HG03095 (cell line): ENCODE measurements around the gene MACROD2.

ENCODE experiments used
- ATAC-seq: cut with Tn5 transposase; IDR thresholded peaks from one replicate; pipeline ENCODE4 v1.9.1; 2021; ENCODE audit warnings: moderate library complexity; ENCODE audit not compliant: unreplicated experiment

The MACROD2 gene

GRCh38 chr20:14698605-14699373, 703.5 kb downstream of the MACROD2 start:
- ATAC-seq: no peak

- no peak for ATAC-seq
Measured at GRCh38 chr20:14700639-14700960, 705.3 kb downstream of the MACROD2 start.

GRCh38 chr20:14701326-14701725, 706.0 kb downstream of the MACROD2 start:
- ATAC-seq: no peak

DNA sequence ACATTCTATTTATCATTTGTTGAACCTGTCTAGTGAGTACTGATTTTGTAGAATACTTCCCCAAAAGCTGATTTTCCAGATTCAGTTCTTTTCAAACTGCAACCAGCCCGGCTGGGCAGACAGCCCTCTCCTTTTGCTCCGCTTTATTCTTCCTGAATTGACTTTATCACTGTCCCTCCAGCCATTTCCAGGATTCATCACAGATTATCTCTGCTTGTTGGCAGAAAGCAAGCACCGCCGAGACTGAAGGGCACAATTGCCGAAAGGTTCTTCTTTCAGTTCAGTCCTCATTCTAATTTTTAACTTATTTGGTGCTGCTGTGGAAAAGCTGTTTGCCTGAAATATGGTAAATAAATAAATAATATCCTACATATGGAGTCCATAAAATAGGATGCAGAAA, 711.2 kb downstream of the MACROD2 start:
- ATAC-seq: no peak

DNA sequence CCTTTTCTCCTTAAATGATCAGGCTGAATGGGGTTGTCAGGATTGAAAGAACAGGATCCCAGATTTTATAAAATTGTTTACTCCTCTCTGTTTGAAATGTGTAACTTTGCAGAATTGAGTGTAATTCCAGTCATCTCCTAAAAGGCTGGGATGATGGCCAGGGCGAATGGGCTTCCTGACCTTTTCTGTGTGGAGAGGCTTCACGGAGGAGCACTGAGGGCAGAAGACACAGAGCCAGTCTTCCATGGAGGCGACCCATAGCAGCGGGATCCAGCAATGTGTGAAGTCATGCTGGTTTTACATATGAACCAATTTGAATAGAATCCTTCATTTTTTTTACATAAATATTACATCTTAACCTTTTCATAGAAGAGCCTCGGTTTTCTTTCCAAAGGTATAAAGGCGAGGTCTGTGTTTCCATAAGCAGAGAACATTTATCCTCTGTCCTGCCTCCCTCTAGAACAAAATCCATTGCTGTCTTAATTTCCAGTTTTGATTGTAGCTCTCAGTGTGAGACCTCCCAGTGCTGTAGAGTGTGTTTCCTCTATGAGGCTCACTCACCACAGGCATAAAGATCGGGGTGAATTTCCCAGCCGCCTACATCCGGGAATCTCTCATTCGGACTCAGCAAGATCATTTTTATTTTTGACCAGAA, 711.8 kb downstream of the MACROD2 start:
- ATAC-seq: no peak

DNA sequence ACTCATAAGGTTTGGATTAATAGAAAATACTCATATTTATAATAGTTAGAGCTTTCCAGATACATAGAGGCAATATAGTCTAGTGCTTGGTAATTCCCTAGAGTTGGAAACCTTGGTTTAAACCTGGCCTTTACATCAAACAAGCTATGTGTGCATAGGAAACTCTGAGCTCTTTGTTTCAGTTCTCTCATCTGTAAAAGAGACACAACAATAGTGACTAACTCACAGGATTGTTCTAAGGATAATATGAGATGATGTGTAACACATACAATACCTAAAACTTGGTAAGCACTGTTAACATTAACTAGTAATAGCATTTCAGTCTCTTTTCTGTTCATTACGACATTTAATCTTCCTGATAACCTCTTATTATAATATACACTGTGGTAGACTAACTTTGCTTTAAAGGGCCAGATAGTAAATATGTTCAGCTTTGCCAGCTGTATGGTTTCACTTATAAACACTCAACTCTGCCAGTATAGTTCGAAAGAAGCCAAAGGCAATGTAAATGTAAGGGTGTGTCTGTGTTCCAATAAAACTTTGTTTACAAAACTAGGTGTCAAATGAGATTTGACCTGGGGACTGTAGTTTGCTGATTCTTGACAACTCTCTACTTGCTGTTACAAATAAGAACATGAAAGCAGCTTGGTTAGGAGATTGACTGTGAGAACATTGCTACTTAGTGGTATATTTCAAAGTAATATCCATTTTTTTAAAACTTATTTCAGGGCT, 712.7 kb downstream of the MACROD2 start:
- no peak for ATAC-seq

- ATAC-seq: no peak
Measured at GRCh38 chr20:14709439-14709838, 714.1 kb downstream of the MACROD2 start.

GRCh38 chr20:14710951-14711350, 715.6 kb downstream of the MACROD2 start:
- ATAC-seq: no peak

DNA sequence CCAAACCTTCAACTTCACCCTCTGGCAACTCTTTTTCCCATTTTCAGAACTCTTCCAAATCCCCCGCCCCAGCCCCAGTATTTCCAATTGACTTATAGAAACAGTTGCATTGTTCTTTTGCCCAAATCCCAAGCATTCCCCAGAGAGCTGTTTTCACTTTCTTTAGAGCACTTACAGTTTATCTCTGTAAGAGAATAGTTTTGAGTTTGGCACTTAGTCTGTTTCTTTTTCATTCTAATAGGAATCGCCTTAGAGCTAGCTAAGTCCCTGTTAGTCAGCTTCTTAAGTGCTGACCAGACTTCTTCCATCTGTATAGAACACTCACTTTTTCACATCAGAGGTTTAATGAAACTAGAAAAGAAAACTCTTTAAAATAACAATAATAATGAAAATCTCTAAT, 716.3 kb downstream of the MACROD2 start:
- ATAC-seq: no peak

DNA sequence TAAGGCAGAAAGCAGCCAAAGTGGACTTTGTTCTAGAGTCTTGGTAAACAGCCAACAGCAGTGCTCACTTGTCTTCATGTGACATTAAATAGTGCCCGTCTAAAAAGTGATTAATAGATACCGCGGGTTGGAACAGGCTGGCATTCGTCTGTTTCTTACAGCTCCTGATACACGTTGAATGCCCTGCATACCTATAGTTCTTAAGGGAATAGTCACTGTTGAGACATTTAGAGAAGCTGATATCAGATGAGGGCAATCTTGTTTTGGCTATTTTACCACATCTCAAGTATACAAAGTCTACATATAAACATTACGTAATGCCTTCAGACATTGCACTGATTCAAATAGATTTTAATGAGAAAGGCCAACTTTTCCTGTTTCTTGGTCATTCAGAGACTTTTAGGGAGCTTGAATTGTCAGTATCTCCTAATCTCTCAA, 717.0 kb downstream of the MACROD2 start:
- no peak for ATAC-seq

DNA sequence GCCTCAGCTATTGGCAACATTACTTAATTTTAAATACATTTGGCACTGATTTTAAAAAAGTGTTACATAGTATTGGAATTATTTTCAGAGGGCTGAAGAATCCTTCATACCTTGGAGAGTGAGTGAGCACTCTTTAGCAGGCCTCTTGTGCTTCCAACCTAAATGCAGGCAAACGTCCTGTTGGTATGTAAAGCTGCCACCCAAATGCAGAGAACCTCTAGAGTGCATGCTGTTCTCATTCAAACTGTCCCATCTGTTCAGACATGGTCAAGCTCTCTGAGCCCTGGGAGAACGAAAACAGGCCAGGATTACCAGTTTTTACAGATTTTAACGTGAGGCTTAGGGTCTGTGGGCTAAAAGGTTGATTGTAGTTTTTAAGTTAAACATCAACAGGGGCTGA, 720.1 kb downstream of the MACROD2 start:
- no peak for ATAC-seq

- no peak for ATAC-seq
Measured at GRCh38 chr20:14716351-14716801, 721.1 kb downstream of the MACROD2 start.

DNA sequence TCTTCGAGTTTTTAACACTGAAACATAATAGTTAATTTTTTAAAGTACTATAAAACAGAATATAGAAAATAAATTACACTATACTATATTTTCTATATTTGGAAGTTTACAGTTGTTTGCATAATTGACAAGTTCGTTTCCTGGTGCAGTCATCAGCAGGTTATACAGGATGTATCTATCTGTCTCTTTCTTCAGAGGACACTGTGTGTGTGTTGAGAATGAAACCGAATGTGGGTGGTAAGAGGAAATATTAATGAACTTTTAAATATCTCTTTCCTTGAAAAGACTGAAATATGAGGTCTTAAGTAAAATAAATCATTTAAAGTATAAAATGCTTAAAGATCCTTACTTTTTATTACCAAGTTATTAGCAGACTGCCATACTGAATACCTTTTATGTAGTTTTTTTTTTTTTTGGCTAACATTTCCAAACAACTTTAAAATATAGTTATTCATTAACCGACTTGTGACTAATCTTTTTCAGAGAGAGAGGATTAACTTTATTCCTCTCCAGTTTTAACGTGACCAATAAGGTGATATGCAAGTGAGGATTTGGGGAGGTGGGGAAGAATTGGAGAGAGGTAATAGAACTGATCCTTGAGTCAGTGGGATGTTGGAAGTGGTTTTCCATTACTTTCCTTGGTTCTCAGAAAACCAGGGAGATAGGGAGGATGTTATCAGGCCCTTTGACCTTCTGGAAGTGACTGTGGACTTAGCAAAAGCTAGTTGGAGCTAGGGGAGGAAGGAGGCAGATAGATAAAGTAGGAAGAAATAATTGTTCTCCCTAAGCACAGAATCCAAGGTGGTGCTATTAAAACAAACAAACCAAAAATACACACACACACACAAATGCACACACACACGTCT, 722.1 kb downstream of the MACROD2 start:
- peak; percentile 69 for ATAC-seq

DNA sequence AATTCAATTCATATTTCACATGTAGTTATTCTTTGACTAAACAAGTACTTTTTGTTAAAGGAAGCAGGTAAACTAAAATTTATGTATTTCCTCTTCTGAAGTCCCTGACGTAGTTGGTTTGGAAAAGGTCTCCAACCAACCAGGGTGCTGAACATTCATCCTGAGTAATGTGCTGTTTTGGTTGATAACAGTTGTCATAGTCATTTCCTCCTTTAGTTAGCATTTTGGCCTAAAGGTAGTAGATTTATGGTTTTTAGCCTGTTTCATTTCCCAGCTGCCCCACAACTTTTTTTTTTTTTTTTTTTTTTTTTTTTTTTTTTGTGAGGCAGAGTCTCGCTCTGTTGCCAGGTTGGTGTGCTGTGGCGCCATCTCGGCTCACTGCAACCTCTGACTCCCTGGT, 724.9 kb downstream of the MACROD2 start:
- no peak for ATAC-seq

GRCh38 chr20:14721926-14722452, 726.7 kb downstream of the MACROD2 start:
- no peak for ATAC-seq

GRCh38 chr20:14723614-14724013, 728.3 kb downstream of the MACROD2 start:
- no peak for ATAC-seq

DNA sequence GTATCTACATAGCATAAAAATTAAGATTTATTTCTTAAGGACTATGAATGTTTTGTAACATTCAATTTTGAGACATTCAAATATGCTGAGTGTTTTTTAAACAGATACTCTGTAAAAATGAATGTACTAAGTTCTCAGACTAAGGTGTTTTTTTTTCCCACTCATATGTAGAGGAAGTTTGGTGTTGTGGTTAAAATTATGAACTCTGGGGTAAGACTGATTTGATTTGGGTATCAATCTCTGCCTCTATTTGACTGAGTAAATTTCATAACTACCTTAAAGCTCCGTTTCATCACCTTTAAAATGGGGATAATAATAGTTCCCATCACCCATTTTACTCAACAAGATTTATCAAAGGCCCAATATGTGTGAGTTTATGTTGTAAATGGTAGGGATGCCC, 728.7 kb downstream of the MACROD2 start:
- no peak for ATAC-seq

DNA sequence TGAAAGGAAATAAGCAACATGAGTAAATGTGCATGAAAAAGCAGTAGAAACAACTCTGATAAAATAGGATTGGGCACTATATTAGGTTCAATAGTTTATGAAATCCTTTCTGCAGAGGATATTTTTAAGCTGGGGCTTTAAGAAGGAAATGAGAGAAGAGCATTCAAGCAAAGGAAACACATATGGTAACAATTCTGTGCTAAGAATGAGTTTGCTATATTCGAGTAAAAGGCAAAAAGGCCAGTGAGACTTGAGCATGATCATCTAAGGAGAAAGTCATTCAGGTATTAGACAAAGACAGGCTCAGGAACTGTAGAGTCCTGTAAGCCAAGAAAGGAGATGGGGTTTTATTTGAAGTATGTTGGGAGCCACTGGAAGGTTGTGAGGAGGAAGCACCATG, 729.2 kb downstream of the MACROD2 start:
- ATAC-seq: no peak

DNA sequence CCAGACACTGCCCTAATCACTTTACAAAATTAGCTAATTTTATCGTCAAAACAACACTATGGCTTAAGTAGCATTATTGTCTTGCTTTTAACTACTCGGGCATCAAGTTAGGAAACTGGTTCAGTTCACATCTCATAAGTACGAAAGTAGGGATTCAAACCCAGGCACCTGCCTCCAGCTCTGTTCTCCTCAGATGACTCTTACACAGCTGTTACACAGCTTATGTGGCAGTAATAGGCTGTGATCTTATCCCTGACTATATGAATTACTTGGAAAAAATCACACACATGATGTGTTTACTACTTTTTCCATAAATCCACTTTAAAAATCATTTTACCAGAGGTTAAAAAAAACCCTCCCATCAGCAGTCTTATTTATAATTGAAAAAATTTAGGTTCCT, 731.3 kb downstream of the MACROD2 start:
- no peak for ATAC-seq

DNA sequence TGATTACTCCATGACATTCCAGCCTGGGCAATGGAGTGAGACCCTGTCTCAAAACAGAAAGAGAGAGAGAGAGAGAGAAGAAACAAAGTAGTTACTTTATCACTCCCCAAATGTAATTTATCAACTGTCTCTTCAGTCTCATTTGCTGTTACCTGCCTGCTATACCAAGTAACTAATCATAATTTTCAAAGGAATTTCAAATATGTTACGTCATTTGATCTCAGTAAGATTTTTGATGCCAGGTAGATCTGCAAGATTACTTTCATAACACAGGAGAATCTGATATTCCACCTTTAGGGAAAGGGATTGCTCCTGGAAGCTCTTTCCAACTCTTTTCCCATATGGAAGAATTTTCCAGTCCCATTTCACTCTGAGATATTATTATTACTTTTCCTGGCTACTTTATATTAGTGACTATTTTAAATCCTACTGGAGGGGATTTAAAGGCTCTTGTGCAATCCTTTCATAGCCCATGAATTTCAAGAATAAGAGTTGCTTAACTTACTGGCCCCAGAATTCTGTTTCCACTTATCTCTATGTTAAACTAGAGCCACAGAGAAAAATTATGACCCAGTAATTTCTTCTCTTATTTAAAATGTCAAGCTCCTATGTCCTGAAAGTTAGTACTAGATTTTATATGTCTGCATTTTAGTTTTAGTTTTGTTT, 732.3 kb downstream of the MACROD2 start:
- no peak for ATAC-seq
